SH-SY5Y (cell line): ENCODE results near the gene CHN1.

Experiments used
- GATA2 ChIP-seq: IDR thresholded peaks from 2 replicates; pipeline ENCODE4 v1.6.1; 2011; ENCODE audit warnings: mild to moderate bottlenecking, low read depth, low read length
- GATA3 ChIP-seq: IDR thresholded peaks from 2 replicates; pipeline ENCODE4 v1.6.1; 2011; ENCODE audit warnings: low read depth, mild to moderate bottlenecking, low read length, moderate library complexity

- TF ChIP-seq GATA2 (no peak), GATA3 (no peak)
These were observed 183.6 kb downstream of the CHN1 start for GRCh38 chr2:174821628-174822027.
